GM13977 (cell line): Measurements from ENCODE around the gene SAA4.

Experiments used
- DNase-seq: peaks from one replicate; pipeline ENCODE4 v3.0.0; 2012; ENCODE audit warnings: low spot score
- in situ Hi-C: fragments of 300-500 bp; cut with MboI; formaldehyde crosslinking; loops from one replicate; pipeline ENCODE4 v1.12.0; 2022; ENCODE audit warnings: low sequenced_read_pairs, low pct_unique_long_range_greater_than_20kb, mixed read lengths, inconsistent platforms; ENCODE audit not compliant: unreplicated experiment
- TF ChIP-seq, protein P1 (sequence below): IDR thresholded peaks from 2 replicates; pipeline ENCODE4 v1.5.1; 2012; ENCODE audit warnings: mild to moderate bottlenecking, control low read depth; ENCODE audit not compliant: insufficient read depth; ENCODE audit errors: extremely low read depth, missing control alignments

SAA4 gene, protein sequence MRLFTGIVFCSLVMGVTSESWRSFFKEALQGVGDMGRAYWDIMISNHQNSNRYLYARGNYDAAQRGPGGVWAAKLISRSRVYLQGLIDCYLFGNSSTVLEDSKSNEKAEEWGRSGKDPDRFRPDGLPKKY

DNA sequence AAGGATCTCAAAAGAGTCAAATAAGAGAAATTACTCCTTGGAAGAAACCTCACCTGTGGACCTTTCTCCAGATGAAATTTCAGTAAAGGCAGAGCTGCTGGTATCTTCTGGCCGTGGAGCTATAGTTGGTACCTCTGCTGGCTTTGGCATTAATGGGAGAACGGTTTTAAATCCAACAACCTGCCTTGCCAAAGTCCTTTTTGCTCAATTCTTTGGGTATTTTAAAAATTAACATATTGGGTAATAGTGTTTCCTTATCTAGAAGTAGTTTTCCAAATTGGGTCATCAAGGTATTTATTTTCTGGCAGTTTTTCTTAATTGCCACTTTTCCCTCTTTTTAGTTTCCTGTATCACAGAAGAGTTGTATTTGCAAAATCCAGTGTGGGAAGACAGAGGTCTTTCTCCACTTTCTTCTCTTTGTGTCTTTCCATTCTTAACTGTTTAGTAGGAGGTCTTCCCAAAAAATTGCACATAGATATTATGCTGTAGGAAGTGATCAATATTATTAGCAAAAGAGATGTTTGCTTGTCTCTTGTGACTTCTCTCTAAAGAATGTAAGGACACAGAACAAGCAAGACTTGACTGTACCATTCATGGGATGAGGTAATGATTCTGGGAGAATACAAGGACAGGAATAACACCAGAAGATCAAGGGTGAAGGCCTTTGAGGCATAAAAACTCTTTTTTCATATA, at the start of gene SAA4:
Gene SAA4, minus strand, starts transcription at position 139 of the 693 bp plus-strand sequence. CDS start 876 bp downstream, outside the sequence.
- in situ Hi-C loops: no loop called here
- no peak for DNase-seq
- TF ChIP-seq, protein P1, sequence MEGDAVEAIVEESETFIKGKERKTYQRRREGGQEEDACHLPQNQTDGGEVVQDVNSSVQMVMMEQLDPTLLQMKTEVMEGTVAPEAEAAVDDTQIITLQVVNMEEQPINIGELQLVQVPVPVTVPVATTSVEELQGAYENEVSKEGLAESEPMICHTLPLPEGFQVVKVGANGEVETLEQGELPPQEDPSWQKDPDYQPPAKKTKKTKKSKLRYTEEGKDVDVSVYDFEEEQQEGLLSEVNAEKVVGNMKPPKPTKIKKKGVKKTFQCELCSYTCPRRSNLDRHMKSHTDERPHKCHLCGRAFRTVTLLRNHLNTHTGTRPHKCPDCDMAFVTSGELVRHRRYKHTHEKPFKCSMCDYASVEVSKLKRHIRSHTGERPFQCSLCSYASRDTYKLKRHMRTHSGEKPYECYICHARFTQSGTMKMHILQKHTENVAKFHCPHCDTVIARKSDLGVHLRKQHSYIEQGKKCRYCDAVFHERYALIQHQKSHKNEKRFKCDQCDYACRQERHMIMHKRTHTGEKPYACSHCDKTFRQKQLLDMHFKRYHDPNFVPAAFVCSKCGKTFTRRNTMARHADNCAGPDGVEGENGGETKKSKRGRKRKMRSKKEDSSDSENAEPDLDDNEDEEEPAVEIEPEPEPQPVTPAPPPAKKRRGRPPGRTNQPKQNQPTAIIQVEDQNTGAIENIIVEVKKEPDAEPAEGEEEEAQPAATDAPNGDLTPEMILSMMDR: no peak

DNA sequence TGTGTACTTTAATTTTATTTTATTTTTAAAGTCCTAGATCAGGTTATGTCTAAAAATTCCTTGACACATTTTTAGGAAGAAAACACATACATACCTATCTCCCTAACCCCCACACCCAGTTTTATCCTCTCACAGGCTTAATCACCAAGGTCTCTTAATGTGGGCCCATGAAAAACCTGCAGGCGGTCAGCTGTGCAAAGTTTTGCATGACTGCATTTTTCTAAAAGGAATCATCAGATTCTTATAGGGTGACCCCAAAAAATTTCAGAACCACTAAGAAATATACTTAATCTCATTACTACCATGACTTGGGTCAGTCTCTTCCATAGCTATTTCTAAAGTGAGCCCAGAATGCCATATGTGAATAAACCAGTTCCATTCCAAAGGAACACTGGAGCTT, 49.2 kb upstream of the SAA4 start:
- no peak for DNase-seq
- TF ChIP-seq, protein P1: no peak
- in situ Hi-C loops: no loop called here

DNA sequence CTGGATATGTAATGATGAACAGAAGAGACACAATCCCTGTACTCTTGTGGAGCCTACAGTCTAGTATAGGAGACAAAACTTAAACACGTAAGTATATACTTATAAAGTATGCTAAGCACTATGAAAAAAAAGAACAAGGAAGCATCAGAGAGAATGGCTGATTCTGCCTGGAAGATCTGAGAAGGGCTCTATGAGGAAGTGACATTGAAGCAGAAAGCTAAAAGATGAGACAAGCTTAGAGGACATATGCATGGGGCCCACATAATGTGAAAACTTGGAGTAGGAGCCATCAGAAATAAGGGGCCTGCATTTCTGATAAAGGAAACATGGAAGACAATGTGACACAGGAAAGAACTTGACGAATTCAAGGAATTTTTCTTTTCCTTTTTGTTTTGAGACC, 46.0 kb upstream of the SAA4 start:
- TF ChIP-seq, protein P1: no peak
- in situ Hi-C loops: no loop called here
- DNase-seq: no peak

DNA sequence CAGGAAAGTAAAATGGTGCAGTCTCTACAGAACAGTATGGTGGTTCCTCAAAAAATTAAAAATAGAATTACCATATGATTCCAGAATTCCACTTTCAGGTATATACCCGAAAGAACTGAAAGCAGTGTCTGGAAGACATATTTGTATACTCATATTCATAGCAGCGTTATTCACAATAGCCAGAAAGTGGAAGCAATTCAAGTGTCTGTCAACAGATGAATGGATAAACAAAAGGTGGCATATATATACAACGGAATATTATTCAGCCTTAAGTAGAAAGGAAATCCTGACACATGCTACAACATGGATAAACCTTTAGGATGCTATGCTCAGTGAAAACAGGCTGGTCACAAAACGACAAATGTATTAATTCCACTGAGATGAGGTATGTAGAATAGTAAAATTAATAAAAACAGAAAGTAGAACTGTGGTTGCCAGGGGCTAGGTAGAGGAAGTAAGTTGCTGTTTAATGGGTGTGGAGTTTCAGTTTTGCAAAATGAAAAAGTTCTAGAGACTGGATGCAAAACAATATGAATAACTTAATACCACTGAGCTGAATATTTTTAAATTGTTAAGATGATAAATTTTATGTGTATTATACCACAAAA, 43.9 kb upstream of the SAA4 start:
- peak; percentile 57 for DNase-seq
- TF ChIP-seq, protein P1: no peak

DNA sequence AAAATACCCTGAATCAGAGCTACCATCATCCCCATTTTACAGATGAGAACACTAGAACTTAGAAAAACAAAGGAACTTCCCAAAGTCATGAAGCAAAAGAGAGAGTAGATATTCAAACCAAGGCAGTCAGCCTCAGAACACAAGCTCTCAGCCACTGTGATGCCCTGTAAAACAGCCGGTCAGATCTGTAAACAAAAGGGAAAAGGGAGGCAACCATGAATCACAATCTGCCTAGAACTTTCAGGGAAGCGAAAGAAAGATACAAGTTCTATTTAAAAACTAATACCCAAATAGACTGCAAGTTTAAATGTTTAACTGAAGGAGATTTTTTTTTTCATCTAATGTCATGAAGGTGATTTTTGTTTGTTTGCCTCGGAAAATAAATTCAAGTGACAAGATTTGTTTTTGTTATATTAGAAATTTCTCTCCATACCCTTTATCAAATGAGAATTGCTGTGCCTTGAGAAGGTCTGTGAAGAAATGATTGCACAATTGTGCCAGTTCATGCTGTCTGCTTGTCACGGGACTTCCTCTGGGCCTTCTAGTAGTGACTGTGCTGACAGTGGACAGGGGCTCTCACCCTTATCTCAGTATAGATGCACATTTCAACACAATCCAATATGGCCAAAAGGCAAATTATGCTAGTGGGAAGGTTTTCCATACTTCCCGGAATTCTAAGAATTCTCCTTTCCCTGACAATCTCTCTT, 41.1 kb upstream of the SAA4 start:
- in situ Hi-C loops: no loop called here
- DNase-seq: no peak
- TF ChIP-seq, protein P1: no peak

More for the DNA sequence above, 43.9 kb upstream of the SAA4 start:
- in situ Hi-C loops: no loop called here

DNA sequence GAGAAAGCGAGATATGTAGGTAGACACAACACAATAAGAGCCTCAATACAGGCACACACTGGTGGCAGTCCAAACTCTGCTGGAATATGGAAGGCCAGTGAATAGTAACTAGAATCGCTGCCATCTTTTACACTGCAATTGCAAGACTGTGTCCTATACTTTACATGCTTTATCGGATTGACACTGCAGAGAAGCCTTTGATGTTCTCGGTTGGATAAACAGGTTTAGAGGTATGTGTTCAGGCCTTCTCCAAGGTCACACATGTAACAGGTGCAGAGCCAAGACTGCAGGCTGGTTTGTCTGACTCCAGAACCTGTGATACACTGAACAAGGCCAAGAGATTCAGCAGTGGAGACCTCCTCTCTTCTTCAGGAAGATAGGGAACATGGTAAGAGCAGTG, 34.6 kb upstream of the SAA4 start:
- DNase-seq: no peak
- TF ChIP-seq, protein P1: no peak
- in situ Hi-C loops: no loop called here
